H54 (cell line): ENCODE measurements around the gene CYB561D1.

Source experiments
- DNase-seq: peaks from one replicate; pipeline ENCODE4 v3.0.0; 2011; ENCODE audit warnings: low spot score, mixed read lengths; ENCODE audit not compliant: insufficient read length
- FAIRE-seq: peaks from 3 replicates; lab custom pipeline; 2011; peaks lifted over from hg19 to GRCh38; lab: Jason Lieb, UNC
- POLR2A ChIP-seq: IDR thresholded peaks from 2 replicates; pipeline ENCODE4 v1.6.1; 2011; ENCODE audit warnings: low read depth, mild to moderate bottlenecking, low read length

The CYB561D1 gene

DNA sequence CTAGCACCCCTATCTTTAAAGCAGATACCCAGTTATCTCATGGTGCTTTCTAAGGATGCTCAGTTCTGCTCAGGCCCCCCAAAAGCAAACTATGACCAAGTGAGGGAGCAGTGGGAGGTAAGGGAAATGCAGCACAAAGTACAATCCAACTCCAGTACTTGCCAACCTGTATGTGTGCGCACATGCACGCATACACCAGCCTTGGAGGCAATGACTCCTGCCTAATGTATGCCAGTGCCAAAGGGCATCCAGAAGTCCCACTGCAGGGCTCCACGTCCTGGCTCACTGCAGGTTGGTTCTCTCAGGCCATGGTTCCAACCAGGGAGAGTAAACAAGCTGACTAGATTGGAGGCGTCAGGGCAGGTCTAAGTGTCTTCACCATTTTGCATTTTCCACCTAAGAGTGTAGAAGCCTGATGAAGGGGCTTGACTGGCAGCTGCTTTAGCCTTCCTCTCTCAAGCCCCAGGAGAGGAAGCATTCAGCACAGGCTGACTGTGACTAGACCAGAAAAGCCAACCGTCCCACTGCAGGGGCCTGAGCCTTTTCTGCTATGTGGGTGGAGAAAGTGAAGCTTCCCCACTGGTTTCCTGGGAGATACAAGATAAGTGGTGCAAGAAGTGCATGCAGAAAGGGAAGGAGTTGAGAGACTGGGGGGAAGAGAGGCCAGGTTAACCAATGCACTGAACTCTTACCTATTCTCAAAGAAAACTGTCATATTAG, 7.9 kb downstream of the CYB561D1 start:
- no peak for TF ChIP-seq POLR2A
- FAIRE-seq (no peak), DNase-seq (no peak)

DNA sequence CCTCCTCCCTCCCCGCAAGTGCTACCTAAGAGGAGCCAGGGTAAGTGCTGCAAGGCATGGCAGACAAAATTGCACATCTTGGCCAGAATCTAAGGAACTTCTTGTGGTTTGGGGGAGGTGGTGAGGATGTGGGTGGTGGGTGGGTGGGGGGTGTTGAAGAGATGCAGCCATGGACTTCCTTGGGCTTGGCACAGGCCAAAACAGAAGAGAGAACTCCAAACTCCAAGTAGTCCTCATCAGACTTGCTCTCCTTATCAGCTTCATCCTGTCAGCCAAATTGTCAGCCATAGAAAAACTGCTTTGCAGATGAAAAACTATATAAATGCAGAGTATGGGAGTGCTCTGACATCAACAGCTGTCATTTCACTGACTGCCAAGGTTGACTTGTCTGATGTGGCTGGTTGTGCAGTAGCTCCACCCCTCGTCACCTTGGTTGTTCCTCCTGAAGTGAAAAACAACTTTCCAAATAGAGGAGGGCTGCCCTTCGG, 8.5 kb downstream of the CYB561D1 start:
- TF ChIP-seq POLR2A, result no peak
- no peak for DNase-seq
- FAIRE-seq, result no peak

DNA sequence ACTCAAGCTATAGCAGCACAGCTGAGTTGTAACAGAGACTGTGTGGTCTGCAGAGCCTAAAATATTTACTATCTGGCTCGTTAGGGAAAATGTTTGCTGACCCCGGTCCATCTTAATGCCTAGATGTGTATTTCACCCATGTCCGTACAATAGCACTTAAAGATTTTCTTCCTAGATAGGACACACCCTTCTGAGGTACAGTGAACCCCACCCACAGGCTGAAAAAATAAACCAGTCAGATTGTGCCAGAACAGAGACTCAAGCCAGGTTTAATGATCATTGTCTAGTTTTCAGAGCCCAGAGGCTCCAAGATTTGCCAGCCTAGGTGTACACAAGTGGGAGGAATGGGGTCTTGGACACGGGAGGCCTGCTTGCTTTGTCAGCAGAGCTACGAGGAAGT, 10.0 kb downstream of the CYB561D1 start:
- no peak for TF ChIP-seq POLR2A
- DNase-seq (no peak), FAIRE-seq (no peak)

DNA sequence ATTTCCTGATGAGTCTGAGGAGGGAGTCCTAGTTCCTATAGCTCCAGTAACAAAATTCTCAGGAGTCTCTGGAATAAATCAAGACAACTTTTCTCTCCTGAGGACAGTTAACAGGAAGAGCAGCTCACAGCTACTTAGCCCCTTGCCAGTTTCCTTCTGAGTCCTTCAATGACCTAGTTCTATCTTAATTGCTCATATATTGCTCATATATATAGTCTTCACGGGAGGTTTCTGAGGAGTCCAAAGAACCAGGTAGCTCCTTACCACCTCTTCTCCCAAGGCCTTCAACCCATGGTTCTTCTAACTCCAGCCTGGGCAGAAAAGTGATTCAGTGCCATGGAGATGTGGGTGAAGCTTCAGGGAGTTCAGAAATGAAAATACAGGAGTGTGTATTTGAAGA, 11.1 kb downstream of the CYB561D1 start:
- DNase-seq (no peak), FAIRE-seq (no peak)
- no peak for TF ChIP-seq POLR2A

DNA sequence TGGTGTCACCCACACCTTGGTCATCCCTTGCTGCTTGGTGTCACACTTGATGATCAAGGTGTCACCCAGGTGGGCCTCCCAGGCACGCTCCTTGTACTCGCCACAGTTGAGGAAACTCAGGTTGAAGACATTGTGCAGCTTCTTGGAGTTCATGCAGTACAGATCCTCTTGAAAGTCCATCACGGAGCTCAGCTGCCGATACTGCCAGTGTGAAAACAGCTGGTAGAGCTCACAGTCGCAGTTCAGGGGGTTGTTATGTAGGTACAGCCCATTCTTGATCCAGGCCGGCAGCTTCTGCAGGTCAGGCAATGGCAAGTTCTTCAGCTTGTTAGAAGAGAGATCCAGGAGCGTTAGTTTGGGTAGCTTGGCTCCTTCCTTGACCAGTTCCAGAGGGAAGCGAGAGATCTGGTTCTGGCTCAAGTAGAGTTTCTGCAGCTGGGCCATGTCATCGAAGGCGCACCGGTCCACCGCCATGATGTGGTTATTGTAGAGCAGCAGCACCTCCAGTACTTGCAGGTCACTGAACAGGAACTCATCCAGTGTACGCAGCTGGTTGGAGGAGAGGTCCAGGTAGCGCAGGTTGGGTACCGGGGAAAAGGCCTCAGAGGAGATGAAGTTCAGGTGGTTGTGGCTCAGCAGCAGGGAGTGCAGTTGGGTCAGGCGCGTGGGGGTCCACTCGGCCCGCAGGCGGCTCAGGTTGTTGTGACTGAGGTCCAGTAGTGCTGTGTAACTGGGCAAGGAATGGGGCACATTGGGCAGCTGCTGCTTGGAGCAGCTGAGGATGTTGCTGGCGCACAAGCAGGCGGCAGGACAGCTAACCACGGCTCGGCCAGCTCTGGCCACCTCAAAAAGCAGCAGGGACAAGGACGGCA, 14.3 kb downstream of the CYB561D1 start:
- no peak for DNase-seq
- FAIRE-seq, result no peak
- TF ChIP-seq POLR2A, result no peak

DNA sequence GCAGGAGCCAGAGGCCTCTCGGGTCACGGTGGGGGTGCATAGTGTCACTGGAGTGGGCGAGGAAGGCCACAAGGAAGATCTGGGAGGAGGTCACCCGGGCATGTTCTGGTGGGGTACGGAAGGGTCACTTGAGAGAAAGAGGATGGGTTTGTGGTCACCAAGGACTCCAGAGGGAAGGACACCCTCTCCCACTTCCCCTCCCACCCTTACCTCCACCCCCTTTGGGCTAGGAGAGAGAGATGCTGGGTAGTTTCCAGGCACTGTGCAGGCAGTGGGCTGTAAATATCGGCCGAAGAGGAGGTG, 14.9 kb downstream of the CYB561D1 start:
- FAIRE-seq, result no peak
- TF ChIP-seq POLR2A, result no peak
- no peak for DNase-seq

DNA sequence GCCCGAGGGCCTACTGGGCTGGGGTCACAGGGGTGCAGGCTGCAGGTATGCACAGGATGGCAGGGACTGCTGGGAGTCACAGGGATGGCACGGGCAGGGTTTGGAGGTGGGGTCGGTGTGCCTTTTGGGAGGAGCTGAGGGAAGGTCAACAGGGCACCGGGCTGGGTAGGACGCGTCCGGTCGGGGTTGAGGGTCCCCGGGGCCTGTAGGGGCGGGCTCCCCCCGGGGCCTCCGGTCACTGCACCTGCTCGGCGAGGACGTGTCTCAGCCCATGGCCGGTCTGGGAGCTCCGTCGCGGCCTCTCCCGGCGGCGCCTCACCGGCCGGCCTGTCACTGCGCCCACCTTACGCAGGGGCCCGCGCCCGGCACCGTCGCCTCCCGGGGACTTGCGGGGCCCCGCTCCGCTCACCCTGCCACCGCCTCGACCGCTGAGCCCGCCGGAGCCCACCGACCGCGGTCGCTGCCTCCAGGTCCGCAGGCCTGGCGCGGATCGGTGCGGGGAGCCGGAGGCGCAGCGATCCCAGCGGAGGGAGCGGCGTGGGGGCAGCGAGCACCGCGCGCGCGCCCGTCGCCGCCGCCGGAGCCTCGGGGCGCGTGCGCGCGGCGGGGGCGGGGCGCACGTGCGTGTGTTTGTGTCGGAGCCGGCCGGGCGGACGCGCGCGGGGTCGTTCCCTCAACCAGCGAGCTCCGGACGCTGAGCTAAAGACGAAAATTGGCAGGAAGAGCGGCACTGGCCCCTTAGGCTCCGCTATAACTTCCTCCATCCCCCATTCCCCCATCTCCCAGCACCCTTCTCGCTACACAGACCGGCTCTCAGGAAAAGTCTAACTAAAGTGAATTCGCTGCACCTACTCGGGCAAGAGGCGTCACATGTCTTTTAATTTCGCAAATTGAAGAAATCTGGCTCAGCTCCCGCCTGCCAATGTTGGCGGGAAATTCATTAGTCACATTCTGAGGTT, 15.6 kb downstream of the CYB561D1 start, which contains the start of gene AMIGO1:
Gene AMIGO1 (minus strand): TSS at position 552 of the 959 bp plus-strand sequence. CDS start 815 bp downstream, outside the sequence.
- FAIRE-seq, result no peak
- no peak for DNase-seq
- TF ChIP-seq POLR2A, result no peak

DNA sequence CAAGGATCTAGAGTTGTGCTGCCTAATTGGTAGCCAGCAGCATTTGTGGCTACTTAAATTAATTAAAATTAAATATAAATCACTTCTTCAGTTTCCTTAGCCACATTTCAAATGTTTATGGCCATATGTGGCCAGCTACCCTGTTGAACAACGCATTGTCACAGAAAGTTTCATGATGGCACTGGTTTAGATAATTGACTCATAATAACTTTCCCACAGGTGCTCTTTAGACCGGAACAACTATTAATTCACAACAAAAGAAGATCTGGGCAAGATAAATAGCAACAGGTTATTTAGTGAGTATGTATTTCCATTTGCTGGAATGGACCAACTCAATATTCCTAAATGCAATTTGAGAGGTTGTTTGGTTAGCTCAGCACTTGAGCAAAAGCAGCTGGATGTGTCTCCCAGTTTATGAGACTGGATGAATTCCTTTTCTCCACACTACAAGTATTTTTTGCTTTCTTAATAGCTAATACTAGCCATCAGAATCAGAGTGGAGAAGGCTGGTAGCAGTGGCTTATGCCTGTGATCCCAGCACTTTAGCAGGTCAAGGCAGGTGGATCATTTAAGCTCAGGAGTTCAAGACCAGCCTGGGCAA, 19.3 kb downstream of the CYB561D1 start:
- no peak for TF ChIP-seq POLR2A
- DNase-seq, result no peak
- FAIRE-seq, result no peak

DNA sequence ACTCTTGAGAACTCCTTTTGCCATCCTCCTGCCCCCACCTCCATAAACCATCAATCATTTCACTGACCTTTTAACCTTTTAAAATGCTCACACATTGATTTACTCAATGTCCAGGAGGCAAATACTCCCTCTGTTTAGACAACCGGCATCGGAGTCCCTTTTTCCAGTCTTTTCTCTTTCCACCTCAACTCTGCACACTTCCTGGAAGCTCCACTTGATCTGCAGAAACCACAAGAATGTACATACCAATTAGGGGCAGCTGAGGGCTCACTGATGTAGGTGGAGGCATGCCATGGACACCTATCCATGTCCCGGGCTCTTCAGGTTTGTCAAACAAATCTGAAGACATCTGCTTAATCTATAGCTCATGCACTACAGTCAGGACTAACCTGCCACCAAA, 21.0 kb downstream of the CYB561D1 start:
- TF ChIP-seq POLR2A, result no peak
- FAIRE-seq (no peak), DNase-seq (no peak)

DNA sequence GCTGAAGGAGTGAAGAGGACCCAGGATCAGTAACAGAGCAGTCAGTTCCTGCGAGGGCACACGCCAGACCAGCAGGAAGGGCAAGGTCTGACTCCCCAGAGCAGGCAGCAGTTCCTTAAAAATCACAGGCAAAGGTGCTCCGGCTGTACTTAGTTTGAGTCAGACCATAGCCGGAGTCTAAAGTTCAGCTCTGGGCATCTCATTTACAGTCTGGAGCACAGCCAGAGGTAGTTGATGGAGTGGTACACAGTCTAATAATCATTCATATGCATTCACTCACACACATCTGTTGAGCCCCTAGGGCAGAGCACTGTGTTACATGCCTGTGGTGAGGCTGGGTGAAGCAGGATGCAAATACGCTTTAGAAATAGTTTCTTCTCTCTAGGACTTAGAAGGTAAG, 23.0 kb downstream of the CYB561D1 start:
- no peak for DNase-seq
- TF ChIP-seq POLR2A, result no peak
- FAIRE-seq, result no peak

DNA sequence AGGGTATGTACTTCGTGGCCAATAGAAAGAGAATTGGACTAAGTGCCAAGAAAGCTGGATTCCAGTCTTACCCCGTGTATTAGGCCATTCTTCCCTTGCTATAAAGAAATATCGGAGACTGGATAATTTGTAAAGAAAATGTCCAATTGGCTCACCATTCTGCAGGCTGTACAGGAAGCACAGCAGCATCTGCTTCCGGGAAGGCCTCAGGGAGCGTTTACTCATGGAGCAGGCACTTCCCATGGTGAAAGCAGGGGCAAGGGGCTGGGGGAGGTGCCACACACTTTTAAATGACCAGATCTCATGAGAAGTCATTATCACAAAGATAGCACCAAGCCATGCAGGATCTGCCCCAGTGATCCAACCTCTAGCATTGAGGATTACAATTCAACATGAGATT, 23.4 kb downstream of the CYB561D1 start:
- FAIRE-seq, result no peak
- no peak for TF ChIP-seq POLR2A

DNA sequence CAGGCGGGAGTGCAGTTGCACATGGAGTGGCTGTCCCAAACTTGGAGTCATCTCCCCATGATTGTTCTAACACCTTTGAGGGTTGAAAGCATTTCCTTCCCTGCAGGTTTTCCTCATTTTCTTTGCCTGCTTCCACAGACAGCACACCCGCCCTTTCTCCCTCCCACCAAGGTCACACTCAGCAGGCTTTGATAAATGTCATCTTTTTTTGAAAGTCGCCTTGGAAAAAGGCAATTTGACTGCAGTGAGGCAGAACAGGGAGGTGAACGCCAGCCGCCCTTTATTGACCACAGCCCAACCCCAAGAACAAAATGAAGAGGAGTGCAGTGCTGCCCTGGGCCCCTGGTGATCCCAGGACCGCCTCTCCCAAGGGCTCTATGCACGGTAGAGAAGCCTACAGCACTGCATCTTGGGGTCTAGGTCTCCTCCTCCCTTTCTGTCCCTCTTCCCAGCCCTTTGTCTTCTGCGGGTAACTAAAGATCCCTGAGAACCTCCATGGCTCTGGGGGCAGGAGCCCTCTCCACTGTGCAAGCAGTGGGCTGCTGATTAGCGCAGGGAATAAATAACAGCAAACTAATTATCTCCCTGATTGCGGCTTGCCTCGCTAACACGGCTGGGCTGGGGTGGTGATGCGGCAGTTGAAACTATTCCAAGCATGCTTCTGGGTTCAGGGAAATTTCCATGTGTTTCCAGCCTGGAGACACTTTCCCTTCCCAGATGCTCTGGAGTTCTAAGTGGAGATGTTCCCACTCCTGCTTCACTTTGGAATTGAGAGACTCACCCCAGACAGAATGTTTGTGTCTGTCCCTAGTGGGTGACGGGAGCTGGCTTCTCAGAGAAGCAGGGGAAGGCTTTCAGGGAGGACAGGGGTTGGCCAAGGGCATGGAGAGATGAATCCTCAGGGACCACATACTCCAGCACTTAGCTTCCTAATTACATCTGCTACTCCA, 27.4 kb downstream of the CYB561D1 start:
- DNase-seq (no peak), FAIRE-seq (no peak)
- TF ChIP-seq POLR2A, result no peak

More for the DNA sequence above, 23.4 kb downstream of the CYB561D1 start:
- no peak for DNase-seq
